Measurements from ENCODE around the gene C4orf17.
"Not testable (repeated sequence)": the region's sequence is repeated elsewhere in the genome, so short reads cannot be mapped to it uniquely, and the experiment has no call there.

The C4orf17 gene

GRCh38 chr4:99510721-99511120, at the start of gene C4orf17:
Gene C4orf17, plus strand, starts transcription at chr4:99511021. Its CDS starts 2,061 bp downstream, at chr4:99513082.
- no peak within 1 kb of the TSS for H3K4me3 ChIP-seq (ENCODE audit: low read depth, low read length)

DNA sequence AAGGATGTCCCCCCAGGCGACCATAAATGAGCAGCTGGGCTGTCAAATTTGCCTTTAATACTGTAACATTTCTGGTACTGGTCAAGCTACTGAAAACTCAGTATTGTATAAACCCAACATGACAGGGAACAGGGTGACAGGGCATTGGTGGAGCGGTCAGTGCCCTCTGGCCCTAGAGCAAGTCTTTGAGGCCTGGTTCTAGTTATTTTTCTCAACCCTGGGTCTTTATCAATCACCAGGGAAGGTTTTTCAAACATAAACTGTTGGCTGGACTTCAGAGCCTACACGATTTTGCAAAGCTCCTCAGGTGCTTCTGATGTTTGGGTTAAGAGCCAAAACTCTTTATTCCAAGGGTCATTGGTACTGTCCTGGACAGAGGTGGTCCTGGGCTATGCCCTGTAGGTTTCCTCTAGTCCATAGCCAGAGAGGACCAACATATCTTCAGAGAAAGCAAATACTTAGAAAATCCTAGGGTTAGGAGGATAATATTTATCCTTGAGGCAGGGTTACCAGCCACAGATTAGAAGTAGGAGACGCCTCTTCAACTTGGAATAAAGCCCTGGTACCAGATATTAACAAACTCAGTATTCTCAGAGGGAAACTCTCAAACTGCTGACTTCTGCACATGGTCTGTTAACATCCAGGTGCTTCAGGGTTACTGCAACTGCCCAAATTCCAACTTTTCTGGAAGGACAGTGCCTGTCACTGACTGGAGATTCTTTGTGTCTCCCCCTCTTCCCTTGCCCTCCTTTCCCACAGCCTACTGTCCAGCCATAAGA, 49.0 kb upstream of the C4orf17 start:
- H3K4me3 ChIP-seq (ENCODE audit: low read depth, low read length): no peak overlapping the region

DNA sequence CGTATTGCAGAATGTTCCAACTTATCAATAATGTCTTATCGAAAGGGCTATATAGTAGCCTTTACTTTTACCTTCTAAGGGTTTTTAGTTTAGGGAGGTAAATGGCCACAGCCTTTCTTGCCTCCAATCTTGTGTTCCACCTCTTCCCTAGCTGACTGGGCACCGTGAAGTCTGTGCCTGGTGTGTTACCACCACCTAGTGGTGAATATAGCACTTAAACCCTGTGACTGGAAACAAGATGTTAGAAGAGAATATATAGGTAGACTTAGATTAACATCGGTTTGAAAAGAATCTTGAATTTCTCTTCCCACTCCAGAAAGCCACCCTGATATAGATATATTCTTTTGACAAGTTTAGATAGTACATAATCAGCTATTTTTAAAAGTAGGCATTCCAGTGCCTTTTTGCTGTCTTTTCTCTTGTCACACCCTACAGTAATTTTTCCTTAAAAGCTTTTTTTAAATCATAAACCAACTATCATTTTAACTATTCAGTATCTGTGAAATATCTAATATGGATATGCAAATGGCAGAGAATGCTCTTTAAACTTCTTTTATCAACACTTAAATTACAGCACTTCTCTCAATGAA, 47.9 kb upstream of the C4orf17 start:
- no peak overlapping the region for H3K4me3 ChIP-seq (ENCODE audit: low read depth, low read length)

- no peak overlapping the region for H3K4me3 ChIP-seq (ENCODE audit: low read depth, low read length)
Observed at GRCh38 chr4:99463566-99463965, 47.3 kb upstream of the C4orf17 start.

- H3K4me3 ChIP-seq (ENCODE audit: low read depth, low read length): no peak overlapping the region
Observed at GRCh38 chr4:99467887-99468286, 42.9 kb upstream of the C4orf17 start.

- H3K4me3 ChIP-seq (ENCODE audit: low read depth, low read length): no peak overlapping the region
Observed at GRCh38 chr4:99468889-99469288, 41.9 kb upstream of the C4orf17 start.

- H3K4me3 ChIP-seq (ENCODE audit: low read depth, low read length): no peak overlapping the region
Observed at GRCh38 chr4:99471349-99471748, 39.5 kb upstream of the C4orf17 start.

DNA sequence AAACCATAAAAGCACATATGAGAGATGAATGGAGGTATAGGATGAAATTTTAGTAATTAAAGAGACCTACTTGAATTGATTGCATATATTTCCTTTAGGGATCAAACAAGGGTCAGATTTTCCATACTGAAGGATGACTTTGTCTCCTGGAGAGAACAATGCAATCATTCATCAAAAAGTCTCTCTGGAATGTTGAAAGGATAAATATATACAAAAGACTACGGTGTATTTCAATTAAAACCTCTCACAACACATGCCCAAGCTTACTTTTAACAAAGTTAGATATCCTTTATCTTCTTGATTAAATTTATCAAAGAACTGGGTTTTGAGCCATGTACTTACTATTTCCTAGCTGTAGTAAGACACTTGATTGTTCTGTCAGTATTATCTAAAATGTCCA, 38.9 kb upstream of the C4orf17 start:
- no peak overlapping the region for H3K4me3 ChIP-seq (ENCODE audit: low read depth, low read length)

DNA sequence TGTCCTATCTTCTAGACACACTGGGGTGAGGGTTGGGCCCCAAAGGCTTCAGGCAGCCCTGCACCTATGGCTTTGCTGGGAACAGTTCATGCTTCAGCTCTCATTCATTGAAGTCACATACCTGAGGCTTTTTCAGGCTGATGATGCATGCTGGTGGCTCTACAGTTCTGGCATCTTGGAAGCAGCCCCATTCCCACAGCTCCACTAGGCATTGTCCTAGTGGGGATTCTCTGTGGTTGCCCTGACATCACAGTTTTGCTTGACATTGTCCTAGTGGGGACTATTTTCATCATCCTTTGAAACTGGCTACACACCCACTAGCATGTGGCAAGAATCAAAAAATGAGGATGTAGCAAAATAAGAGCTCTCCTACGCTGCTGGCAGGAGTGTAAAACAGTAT, 37.7 kb upstream of the C4orf17 start:
- no peak overlapping the region for H3K4me3 ChIP-seq (ENCODE audit: low read depth, low read length)

DNA sequence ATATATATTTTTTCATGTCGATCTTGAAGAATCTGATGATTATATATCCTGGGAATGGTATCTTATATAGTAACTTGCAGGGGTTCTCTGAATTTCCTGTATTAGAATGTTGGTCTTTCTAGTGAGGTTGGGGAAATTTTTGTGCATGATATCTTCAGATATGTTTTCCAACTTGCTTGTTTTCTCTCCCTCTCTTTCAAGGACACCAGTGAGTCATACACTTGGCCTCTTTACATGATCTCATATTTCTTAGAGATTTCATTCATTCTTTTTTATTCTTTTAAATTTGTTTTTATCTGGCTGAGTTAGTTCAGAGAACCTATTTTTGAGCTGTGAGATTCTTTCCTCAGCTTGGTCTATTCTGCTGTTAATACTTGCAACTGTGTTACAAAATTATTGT, 27.2 kb upstream of the C4orf17 start:
- H3K4me3 ChIP-seq (ENCODE audit: low read depth, low read length): no peak overlapping the region

GRCh38 chr4:99485212-99485611, 25.6 kb upstream of the C4orf17 start:
- H3K4me3 ChIP-seq (ENCODE audit: low read depth, low read length): no peak overlapping the region

DNA sequence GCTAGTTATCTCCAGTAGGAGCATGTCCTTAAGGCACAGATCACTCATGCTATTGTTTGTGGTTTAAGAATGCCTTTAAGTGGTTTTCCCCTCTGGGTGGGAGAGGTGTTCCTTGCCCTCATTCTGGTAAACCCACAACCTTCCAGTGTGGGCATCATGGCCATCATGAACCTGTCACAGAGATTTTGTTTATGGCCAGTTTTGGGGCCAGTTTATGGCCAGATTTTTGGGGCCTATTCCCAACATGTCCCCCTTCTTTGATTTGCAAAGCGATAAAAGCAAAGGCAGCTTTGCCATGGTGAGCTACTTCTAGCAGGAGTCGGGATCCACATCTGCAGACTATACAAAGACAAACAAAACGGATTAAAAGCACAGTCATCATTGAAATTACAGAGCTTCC, 24.2 kb upstream of the C4orf17 start:
- H3K4me3 ChIP-seq (ENCODE audit: low read depth, low read length): not testable (repeated sequence)

GRCh38 chr4:99490286-99490685, 20.5 kb upstream of the C4orf17 start:
- no peak overlapping the region for H3K4me3 ChIP-seq (ENCODE audit: low read depth, low read length)

DNA sequence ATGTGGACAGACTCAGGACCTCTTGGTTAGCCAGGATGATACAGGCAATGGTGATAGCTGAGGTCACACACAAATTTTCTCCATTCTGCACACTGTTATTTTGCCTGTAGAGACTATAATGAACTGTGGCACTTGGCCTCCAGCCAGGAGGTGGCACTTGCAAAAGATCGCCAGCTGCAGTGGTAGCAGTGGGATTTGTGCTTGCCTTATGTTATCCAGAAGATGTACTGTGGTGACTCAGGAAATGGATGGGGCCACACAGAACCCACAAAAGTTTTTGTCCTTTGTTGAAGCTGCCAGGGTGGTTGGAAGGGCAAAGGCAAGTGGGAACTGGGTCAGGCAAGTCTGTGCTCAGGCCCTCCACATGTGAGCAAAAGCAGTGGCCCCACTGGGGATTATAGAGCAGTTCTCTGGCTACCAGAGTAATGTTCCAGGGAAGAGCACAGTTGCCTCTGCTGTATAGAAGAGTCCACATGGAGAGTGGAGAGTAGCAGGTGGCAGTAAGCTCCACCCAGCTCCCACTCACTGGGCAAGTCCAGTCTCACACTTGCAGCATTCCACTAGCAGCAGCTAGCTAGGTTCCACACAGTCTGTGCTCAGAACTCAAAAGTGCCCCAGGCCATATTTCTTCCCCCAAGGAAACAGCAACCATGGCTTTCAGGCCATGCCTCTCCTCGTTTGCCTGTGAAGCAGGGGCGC, 5.9 kb upstream of the C4orf17 start:
- no peak overlapping the region for H3K4me3 ChIP-seq (ENCODE audit: low read depth, low read length)

DNA sequence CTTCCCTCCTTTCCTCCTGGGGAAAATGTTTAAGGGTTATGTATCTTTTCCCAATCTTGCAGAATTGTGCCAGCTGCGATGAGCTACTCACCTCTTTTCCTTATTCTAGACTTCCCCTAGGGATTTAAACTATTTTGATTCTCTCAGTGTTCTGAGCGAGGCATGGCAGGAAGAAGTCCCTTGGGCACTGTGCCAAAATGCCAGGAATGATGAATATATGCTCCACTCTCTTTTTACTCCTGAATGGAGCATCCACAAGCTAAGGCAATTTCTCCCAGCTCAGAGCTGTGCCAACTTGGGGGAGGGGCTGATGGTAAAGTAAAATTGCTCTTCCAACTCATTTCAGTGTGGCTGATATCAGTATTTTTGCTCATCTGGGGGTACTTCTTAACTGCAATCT, 4.0 kb upstream of the C4orf17 start:
- H3K4me3 ChIP-seq (ENCODE audit: low read depth, low read length): no peak overlapping the region

GRCh38 chr4:99507349-99507748, 3.5 kb upstream of the C4orf17 start:
- no peak overlapping the region for H3K4me3 ChIP-seq (ENCODE audit: low read depth, low read length)

DNA sequence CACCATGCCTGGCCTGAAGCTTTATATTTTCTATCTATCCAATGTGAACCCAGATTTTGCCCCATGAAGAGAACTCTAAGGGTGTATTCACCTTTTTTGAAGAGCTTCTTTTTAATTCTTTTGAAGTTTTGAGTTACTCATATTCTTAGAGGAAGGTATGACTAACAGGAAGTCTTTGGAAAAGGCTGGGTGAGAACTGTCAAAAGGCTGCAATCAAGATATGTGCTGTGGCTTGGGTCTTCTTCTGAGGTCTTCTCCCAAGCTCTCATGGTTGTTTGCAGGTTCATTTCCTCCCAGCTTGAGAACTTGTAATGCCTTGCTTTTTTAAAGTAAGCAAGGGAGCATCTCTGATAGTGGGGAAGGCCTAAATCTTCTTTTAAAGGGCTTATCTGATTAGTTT, 3.1 kb upstream of the C4orf17 start:
- no peak overlapping the region for H3K4me3 ChIP-seq (ENCODE audit: low read depth, low read length)

DNA sequence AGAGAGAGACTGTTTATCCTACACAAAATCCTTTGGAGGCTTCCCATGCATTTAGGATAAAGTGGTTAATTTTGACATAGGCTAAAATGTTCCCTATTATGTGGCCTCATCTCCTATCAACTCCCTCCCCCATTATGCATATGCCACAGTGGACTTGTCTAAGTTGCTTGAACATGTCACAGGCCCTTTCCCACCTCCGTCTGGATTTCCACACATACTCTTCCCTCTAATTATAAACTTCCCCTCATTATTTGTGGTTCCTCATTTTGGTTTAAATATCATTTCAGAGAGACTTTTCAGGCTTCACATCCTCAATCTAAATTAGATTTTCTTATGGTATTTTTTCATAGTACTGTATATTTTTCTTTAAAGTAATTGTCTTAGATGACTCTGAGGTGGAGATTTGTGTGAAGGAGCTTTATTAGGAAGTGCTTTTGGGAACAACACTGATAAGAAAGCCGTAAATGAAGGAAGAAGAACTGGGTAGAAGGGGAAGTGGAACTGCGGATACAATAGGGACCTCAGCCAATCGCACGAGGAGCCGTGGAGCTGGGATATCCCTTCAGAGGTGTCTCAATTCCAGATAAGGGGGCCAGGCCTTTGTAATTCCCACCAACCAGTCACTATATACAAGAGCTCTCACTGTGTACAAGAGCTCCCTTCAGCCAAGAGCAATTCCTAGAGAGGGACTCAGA, 7.9 kb downstream of the C4orf17 start:
- no peak overlapping the region for H3K4me3 ChIP-seq (ENCODE audit: low read depth, low read length)

GRCh38 chr4:99529228-99529627, 18.4 kb downstream of the C4orf17 start:
- no peak overlapping the region for H3K4me3 ChIP-seq (ENCODE audit: low read depth, low read length)

GRCh38 chr4:99529956-99530355, 19.1 kb downstream of the C4orf17 start:
- H3K4me3 ChIP-seq (ENCODE audit: low read depth, low read length): no peak overlapping the region

DNA sequence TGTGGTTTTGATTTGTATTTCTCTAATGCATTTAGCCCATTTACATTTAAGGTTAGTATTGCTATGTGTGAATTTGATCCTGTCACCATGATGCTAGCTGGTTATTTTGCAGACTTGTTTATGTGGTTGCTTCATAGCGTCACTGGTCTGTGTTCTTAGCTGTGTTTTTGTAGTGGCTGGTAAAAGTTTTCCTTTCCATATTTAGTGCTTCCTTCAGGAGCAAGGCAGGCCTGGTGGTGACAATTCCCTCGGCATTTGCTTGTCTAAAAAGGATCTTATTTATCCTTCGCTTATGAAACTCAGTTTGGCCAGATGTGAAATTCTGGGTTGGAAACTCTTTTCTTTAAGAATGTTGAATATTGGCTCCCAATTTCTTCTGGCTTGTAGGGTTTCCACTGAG, 23.9 kb downstream of the C4orf17 start:
- H3K4me3 ChIP-seq (ENCODE audit: low read depth, low read length): not testable (repeated sequence)

GRCh38 chr4:99536271-99536670, 25.4 kb downstream of the C4orf17 start:
- no peak overlapping the region for H3K4me3 ChIP-seq (ENCODE audit: low read depth, low read length)
